Right cardiac atrium (tissue), 5 donors: Measurements from ENCODE around the gene UBE2E2. TPM values are rescaled to one million over a fixed set of nuclear protein-coding genes. Genes with fewer than 3 reads are reported as not detected.

Experiments
- ATAC-seq, 2 donors: fragments of 200-7000 bp; cut with Tn5 transposase; one replicate each; pipeline versions ENCODE4 v1.8.0 to v1.9.1; 2020; ENCODE audit warnings: moderate library complexity in 2 of 2, mild to moderate bottlenecking in 1 of 2
- DNase-seq, 3 donors: peaks; one replicate each; pipeline ENCODE4 v3.0.0-alpha.2; 2020
- H3K27ac ChIP-seq: one replicate; pipeline ENCODE4 v1.5.1; 2013; ENCODE audit warnings: mild to moderate bottlenecking, low read length, control low read depth, moderate library complexity
- H3K27me3 ChIP-seq: one replicate; pipeline ENCODE4 v1.6.1; 2013; ENCODE audit not compliant: control insufficient read depth, insufficient read depth
- H3K4me1 ChIP-seq: one replicate; pipeline ENCODE4 v1.6.1; 2013; ENCODE audit warnings: low read length; ENCODE audit not compliant: control insufficient read depth, insufficient read depth
- H3K4me3 ChIP-seq: one replicate; pipeline ENCODE4 v1.5.1; 2013; ENCODE audit warnings: low read length, control low read depth
- H3K9me3 ChIP-seq: one replicate; pipeline ENCODE4 v1.6.1; 2013; ENCODE audit warnings: low read length; ENCODE audit not compliant: control insufficient read depth
- WGBS: extraction: QIAGEN DNeasy Blood & Tissue Kit; methylation state at CpG from one replicate; pipeline ENCODE4 v1.1.7; 2013; 5-methylcytosine and 5-hydroxymethylcytosine counted together
- intact Hi-C, 4 donors: fragments of 100-400 bp; cut with DNase I; formaldehyde crosslinking; loops; one replicate each; pipeline versions ENCODE4 v1.11.0 to v1.14.0; 2022 to 2023
- polyA plus RNA-seq: library from polyadenylated mRNA; stranded (reverse); fragments of 200-250 nt; gene quantifications from one replicate; pipeline ENCODE4 v1.2.3, GENCODE V29; 2013
- total RNA-seq, 4 donors: library from RNA; stranded (reverse); fragmentation: NEBNext Ultra II Directional; extraction: Animal tissue kit (Norgen Biotek cat#: 25700); gene quantifications; one replicate each; pipeline ENCODE4 v1.2.1, GENCODE V29; 2021
- donor health status: healthy with polysubstance abuse.
- donor health status: DM: no; HTN: yes; CAD: no.
- donor health status: DM: no; HTN: no; CAD: no.
- donor health status: DM: no; HTN: yes; CAD: no; lungs with severe emphysema.
- donor health status: DM: yes; HTN: yes; CAD: no.

Gene UBE2E2
- total and polyA plus RNA-seq, 5 donors = 32.3 to 49.2 (median 45.2) TPM

DNA sequence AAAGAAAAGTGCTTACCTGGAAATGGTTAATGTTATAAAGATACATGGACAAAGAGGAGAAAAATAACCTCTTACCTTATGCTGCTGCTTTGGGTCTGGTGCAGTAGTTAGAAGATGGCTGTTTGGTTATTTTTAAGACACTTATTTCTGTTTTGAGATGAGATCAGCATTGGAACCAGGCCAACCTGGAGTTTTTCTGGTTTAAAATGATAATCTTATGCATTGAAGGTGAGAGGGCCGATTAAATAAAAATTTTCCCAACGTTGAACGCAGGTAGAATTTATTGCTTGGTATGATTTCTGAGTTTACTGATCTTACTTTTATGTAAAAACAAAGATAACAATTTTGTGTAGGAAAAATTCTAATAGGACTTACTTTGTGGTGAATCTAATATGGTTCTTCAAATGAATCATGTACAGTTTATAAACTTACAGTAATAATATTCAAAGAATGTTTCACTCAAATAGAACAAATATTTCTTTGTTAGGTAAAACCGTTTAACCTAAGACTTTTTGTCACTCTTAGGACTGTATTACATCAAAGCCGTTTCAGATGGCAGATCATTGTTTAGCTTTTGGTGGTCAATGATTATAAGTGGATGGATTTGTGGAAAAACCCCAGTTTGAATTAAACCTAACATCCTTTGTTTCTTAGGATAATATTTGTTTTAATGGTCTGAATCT, 14.9 kb downstream of the UBE2E2 start:
- Histone ChIP-seq H3K9me3 (no peaks in the 10 kb centered on the region), H3K4me3 (no peak overlapping the region), H3K27me3 (no peaks in the 10 kb centered on the region), H3K27ac (no peak overlapping the region), H3K4me1 (no peaks in the 10 kb centered on the region)
- no peak for ATAC-seq
- intact Hi-C loops = no loop called here
- 73% methylated on average over 5 of the region's 5 CpGs for WGBS
- DNase-seq = no peak

DNA sequence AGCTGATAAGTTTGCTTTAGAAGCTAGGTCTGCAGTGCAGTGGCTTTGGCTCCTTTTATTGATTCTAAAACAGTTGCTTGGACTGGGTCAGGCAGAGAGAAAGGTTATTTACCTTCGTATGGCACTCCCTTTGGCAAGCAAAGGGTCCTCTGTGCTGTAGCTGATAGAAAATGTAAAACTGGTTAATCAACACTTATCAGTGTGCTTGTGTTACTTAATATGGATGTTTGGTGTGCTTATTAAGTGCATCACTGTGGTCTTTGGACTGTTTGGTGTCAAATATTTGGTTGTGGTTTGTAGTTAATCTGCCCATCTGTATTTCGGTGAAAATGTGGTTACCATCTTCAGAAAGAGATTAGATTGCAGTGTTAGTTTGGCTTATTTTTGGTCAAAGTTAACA, 16.0 kb downstream of the UBE2E2 start:
- intact Hi-C loops = no loop called here
- ATAC-seq = no peak
- H3K27ac ChIP-seq = no peak overlapping the region
- no peaks in the 10 kb centered on the region for H3K9me3 ChIP-seq
- DNase-seq = no peak
- no peak overlapping the region for H3K4me3 ChIP-seq
- no peaks in the 10 kb centered on the region for H3K27me3 ChIP-seq
- WGBS = 32% methylated on average over 2 of the region's 2 CpGs
- H3K4me1 ChIP-seq = no peaks in the 10 kb centered on the region

- Histone ChIP-seq H3K4me3 (no peak overlapping the region), H3K4me1 (no peaks in the 10 kb centered on the region), H3K9me3 (no peaks in the 10 kb centered on the region), H3K27ac (no peak overlapping the region), H3K27me3 (no peaks in the 10 kb centered on the region)
- intact Hi-C loops = no loop called here
- DNase-seq (no peak), ATAC-seq (no peak)
- 61% methylated on average over 2 of the region's 2 CpGs for WGBS
Measured at GRCh38 chr3:23219552-23219951, 16.4 kb downstream of the UBE2E2 start.

DNA sequence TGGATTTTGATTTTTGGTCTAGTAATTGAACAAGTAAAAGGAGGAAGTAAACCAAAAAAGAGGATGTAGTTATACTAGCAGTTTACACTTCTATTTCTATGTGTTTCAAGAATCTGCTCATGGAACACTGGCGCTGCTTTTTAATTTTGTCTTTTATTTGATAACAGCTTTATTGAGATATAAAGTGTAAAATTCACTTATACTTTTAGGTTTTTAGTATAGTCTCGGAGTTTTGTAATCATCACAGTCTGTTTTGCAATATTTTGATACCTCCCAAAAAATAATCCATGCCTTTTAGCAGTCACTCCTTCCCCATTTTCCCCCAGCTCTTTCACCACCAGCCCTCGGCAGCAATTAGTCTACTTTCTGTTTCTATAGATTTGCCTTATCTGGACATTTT, 18.0 kb downstream of the UBE2E2 start:
- Histone ChIP-seq H3K27me3 (no peaks in the 10 kb centered on the region), H3K9me3 (no peaks in the 10 kb centered on the region), H3K27ac (no peak overlapping the region), H3K4me3 (peak overlapping the region; percentile 28), H3K4me1 (no peaks in the 10 kb centered on the region)
- ATAC-seq (no peak), DNase-seq (no peak)
- intact Hi-C loops = no loop called here
- WGBS = 86% methylated on average over 3 of the region's 3 CpGs

- intact Hi-C loops = loop anchor here in 1 of 4 donors (10.0 kb wide), 1 partner anchor 223 kb away; no protein-coding TSS in a partner anchor
- DNase-seq (no peak), ATAC-seq (peak in 1 of 2 donors; percentile 29)
- 79% methylated on average over 3 of the region's 3 CpGs for WGBS
- H3K4me1 ChIP-seq = peaks cover 4% of the 10 kb centered on the region
- H3K27ac ChIP-seq = no peak overlapping the region
- H3K27me3 ChIP-seq = no peaks in the 10 kb centered on the region
- H3K4me3 ChIP-seq = no peak overlapping the region
- H3K9me3 ChIP-seq = no peaks in the 10 kb centered on the region
Measured at GRCh38 chr3:23232016-23232415, 28.9 kb downstream of the UBE2E2 start.

DNA sequence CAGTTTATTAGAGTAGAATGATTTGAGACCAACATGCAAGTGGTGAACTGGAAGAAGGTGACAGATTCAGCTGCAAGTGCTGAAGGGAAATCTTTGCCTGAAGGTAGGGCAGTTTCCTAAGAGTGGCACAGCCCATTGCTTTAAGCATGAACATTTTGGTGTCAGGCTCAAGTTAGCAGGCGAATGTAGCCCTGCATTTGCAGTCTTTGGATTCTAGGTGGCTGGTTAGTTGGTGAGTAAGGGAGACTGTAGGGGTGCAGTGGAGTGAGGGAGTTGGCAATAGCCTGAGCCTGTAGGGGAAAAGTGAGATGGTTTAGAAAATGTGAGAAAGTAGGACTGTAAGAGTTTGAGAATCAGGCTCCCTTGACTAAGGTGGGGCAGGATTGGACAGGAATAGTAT, 29.7 kb downstream of the UBE2E2 start:
- intact Hi-C loops = loop anchor here in 1 of 4 donors (10.0 kb wide), 1 partner anchor 222 kb away; no protein-coding TSS in a partner anchor
- DNase-seq (no peak), ATAC-seq (no peak)
- no peak overlapping the region for H3K4me3 ChIP-seq
- no peak overlapping the region for H3K27ac ChIP-seq
- peaks cover 4% of the 10 kb centered on the region for H3K4me1 ChIP-seq
- no peaks in the 10 kb centered on the region for H3K27me3 ChIP-seq
- H3K9me3 ChIP-seq = no peaks in the 10 kb centered on the region
- 93% methylated on average over 1 of the region's 1 CpG for WGBS

DNA sequence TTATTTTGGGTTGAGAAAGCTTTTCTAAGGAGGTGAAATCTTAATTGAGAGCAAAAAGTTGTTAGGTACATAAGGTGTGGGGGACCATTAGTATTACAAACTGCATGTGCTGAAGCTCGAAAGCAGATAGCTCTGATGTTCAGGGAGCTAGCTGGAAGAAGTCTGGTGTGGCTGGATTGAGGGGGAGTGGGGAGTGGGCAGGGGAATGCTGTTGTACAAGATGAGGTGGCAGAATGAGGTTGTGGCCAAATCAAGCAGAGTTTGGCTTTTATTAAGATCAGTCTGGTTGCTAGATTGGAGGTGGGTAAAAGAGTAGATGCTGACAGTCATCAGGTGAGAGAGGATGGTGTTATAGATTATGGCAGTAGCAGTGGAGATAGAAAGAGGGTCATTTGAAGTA, 32.1 kb downstream of the UBE2E2 start:
- DNase-seq = no peak
- no peaks in the 10 kb centered on the region for H3K27me3 ChIP-seq
- peaks cover 4% of the 10 kb centered on the region for H3K4me1 ChIP-seq
- no peak overlapping the region for H3K4me3 ChIP-seq
- no peaks in the 10 kb centered on the region for H3K9me3 ChIP-seq
- no peak overlapping the region for H3K27ac ChIP-seq
- no peak for ATAC-seq
- 78% methylated on average over 1 of the region's 1 CpG for WGBS
- intact Hi-C loops = loop anchor here in 1 of 4 donors (10.0 kb wide), 1 partner anchor 220 kb away; no protein-coding TSS in a partner anchor

DNA sequence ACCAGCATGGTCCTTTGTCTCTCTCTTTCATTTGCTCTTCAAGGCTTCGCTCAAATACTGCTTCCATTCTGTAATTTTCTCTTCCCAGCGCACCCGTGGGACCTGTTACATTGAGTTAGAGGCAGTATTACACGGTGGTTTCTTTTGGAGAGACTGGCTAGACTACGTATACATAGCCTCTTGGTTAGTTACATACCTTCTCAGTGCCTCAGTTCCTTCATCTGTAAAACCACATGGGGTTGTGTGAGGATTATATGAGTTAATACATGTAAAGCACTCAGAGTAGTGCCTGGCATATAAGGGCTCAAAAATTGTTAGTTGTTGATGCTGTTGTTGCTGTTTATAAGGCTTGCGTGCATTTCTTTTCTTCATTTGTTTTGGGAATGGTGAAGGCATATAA, 33.8 kb downstream of the UBE2E2 start:
- WGBS = 93% methylated on average over 6 of the region's 6 CpGs
- Histone ChIP-seq H3K27ac (no peak overlapping the region), H3K4me3 (no peak overlapping the region), H3K9me3 (no peaks in the 10 kb centered on the region), H3K27me3 (no peaks in the 10 kb centered on the region), H3K4me1 (peaks cover 2% of the 10 kb centered on the region)
- DNase-seq (no peak), ATAC-seq (no peak)
- intact Hi-C loops = loop anchor here in 1 of 4 donors (10.0 kb wide), 1 partner anchor 218 kb away; no protein-coding TSS in a partner anchor

- intact Hi-C loops = loop anchor here in 1 of 4 donors (10.0 kb wide), 1 partner anchor 217 kb away; no protein-coding TSS in a partner anchor
- H3K4me3 ChIP-seq = no peak overlapping the region
- DNase-seq (no peak), ATAC-seq (no peak)
- H3K4me1 ChIP-seq = no peaks in the 10 kb centered on the region
- H3K27ac ChIP-seq = no peak overlapping the region
- no peaks in the 10 kb centered on the region for H3K9me3 ChIP-seq
- H3K27me3 ChIP-seq = no peaks in the 10 kb centered on the region
- WGBS = 96% methylated on average over 2 of the region's 2 CpGs
Measured at GRCh38 chr3:23238156-23238555, 35.0 kb downstream of the UBE2E2 start.

GRCh38 chr3:23238578-23238977, 35.5 kb downstream of the UBE2E2 start:
- DNase-seq (no peak), ATAC-seq (no peak)
- Histone ChIP-seq H3K9me3 (no peaks in the 10 kb centered on the region), H3K4me1 (no peaks in the 10 kb centered on the region), H3K27me3 (no peaks in the 10 kb centered on the region), H3K4me3 (no peak overlapping the region), H3K27ac (no peak overlapping the region)
- intact Hi-C loops = loop anchor here in 1 of 4 donors (10.0 kb wide), 1 partner anchor 216 kb away; no protein-coding TSS in a partner anchor
- WGBS = 95% methylated on average over 4 of the region's 4 CpGs

DNA sequence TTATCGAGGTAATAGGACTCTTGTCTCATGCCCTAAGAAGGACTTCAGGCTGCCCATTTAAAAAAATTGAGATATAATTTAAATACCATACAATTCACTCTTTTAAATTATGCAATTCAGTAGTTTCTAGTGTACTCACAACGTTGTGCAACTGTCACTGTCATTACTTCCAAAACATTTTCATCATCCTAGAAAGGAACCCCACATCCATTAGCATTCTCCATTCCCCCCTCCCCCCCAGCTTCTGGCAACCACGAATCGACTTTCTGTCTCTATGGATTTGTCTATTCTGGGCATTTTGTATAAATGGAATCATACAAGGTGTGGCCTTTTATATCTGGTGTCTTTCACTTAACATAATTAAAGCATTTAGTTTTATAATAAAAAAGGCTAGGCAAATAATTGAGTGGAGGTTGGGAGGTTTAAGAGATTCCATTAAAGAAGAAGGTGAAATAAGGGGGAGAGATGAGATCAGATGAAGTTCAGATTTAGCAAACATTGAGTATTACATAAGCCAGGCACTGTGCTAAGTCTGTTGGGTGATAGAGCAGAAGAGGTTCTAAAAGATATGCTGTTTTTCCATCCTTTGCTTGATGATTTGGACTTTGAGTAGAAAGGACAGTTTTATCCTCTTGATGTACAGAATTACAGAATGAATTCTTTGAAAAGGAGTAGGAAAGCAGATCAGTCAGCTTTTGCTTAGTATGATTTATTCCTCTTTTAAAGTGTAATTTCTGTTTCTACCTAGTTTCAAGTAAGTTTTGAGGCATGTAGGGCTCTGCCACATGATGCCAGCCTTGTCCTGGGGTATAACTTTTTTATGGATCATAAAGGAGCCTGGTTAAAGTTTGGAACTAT, 36.3 kb downstream of the UBE2E2 start:
- DNase-seq = no peak
- intact Hi-C loops = loop anchor here in 1 of 4 donors (10.0 kb wide), 1 partner anchor 215 kb away; no protein-coding TSS in a partner anchor
- ATAC-seq = no peak
- Histone ChIP-seq H3K4me3 (no peak overlapping the region), H3K27me3 (no peaks in the 10 kb centered on the region), H3K27ac (no peak overlapping the region), H3K4me1 (no peaks in the 10 kb centered on the region), H3K9me3 (no peaks in the 10 kb centered on the region)
- 63% methylated on average over 4 of the region's 4 CpGs for WGBS
